Heart right ventricle (tissue), 16 donors: ENCODE results near the gene GINS1. TPM values are rescaled to one million over a fixed set of nuclear protein-coding genes. Genes with fewer than 3 reads are reported as not detected.

Experiments
- ATAC-seq, 8 donors: fragments of 200-7000 bp; cut with Tn5 transposase; one replicate each; pipeline ENCODE4 v1.9.1; 2020; ENCODE audit warnings: mild to moderate bottlenecking in 8 of 8, moderate library complexity in 8 of 8, moderate number of reproducible peaks in 1 of 8
- DNase-seq, 2 donors: peaks; one replicate each; pipeline ENCODE4 v3.0.0-alpha.2; 2020
- H3K27ac ChIP-seq, 10 donors: fragments of 200-600 bp; sonication (generic) in 2 of 10; one replicate each; pipeline versions ENCODE4 v1.5.0 to v1.8.0; 2020 to 2022; ENCODE audit warnings: mild to moderate bottlenecking in 3 of 10
- H3K27me3 ChIP-seq, 7 donors: fragments of 200-600 bp; one replicate each; pipeline ENCODE4 v1.8.0; 2021 to 2022; ENCODE audit warnings: mild to moderate bottlenecking in 2 of 7
- H3K36me3 ChIP-seq, 9 donors: fragments of 200-600 bp; sonication (generic) in 1 of 9; one replicate each; pipeline versions ENCODE4 v1.5.0 to v1.8.0; 2020 to 2022; ENCODE audit warnings: mild to moderate bottlenecking in 2 of 9
- H3K4me1 ChIP-seq, 9 donors: fragments of 200-600 bp; sonication (generic) in 1 of 9; one replicate each; pipeline versions ENCODE4 v1.5.0 to v1.8.0; 2020 to 2022; ENCODE audit warnings: mild to moderate bottlenecking in 4 of 9
- H3K4me3 ChIP-seq, 10 donors: fragments of 200-600 bp; sonication (generic) in 2 of 10; one replicate each; pipeline versions ENCODE4 v1.5.0 to v1.8.0; 2020 to 2022; ENCODE audit warnings: mild to moderate bottlenecking in 7 of 10, moderate library complexity in 2 of 10
- H3K9me3 ChIP-seq, 11 donors: fragments of 200-600 bp in 10 of 11; sonication (generic) in 2 of 11; one replicate each; pipeline versions ENCODE4 v1.5.0 to v1.8.0; 2013 to 2022; ENCODE audit warnings: mild to moderate bottlenecking in 2 of 11, control low read depth in 1 of 11, moderate library complexity in 1 of 11
- WGBS, 2 donors: extraction: QIAGEN DNeasy Blood & Tissue Kit; methylation state at CpG; one replicate each; pipeline ENCODE4 v1.1.7; 2013; ENCODE audit warnings: inconsistent platforms in 1 of 2; 5-methylcytosine and 5-hydroxymethylcytosine counted together
- intact Hi-C, 10 donors: fragments of 100-400 bp; cut with DNase I; formaldehyde crosslinking; loops; one replicate each; pipeline versions ENCODE4 v1.11.1 to v1.14.2; 2022
- polyA plus RNA-seq, 2 donors: library from polyadenylated mRNA; stranded (reverse); fragments of 200-250 nt; gene quantifications; one replicate each; pipeline ENCODE4 v1.2.3, GENCODE V29; 2013
- total RNA-seq, 10 donors: library from RNA; stranded (reverse); fragmentation: NEBNext Ultra II Directional in 3 of 10; extraction: Animal tissue kit (Norgen Biotek cat#: 25700) in 3 of 10; gene quantifications; one replicate each; pipeline versions ENCODE4 v1.2.1 to v1.2.4, GENCODE V29; 2021 to 2023
- TF ChIP-seq, protein P1 (sequence below), 9 donors: fragments of 200-600 bp; sonication (generic) in 2 of 9; IDR thresholded peaks; one replicate each; pipeline versions ENCODE4 v1.5.0 to v1.8.0; 2021 to 2022; ENCODE audit warnings: antibody characterized with exemption in 9 of 9, mild to moderate bottlenecking in 5 of 9, moderate library complexity in 1 of 9
- donor health status: Arrhythmogenic right ventricular cardiomyopathy.
- donor health status: ischemic (EF 13 %, LVEDD 7.1; RV severe dilation, severe dysfunction).
- donor health status: healthy with polysubstance abuse.
- donor health status: DM: no; HTN: yes; CAD: no.
- donor health status: DM: no; HTN: no; CAD: no.
- donor health status: ischemic (EF 25% LVEDD 6.9; RV normal size, moderate dysfunction).
- donor health status: ischemic (EF 25% LVEDD 5.7; RV mildly dilated, moderate dysfunction).
- donor health status: healthy.
- donor health status: DM: yes; HTN: yes; CAD: no.
- donor health status: Ischemic cardiomyopathy.
- donor health status: ischemic (EF 35%, LVEDD 5.7; RV mildly dilated, moderate dysfunction).
- donor health status: nonischemic (EF 11% LVEDD 7.7; RV severe dilation, severe dysfunction).
- donor health status: DM: yes; HTN: yes; CAD: no.
- donor health status: PGD.
- donor health status: ischemic (EF 29% LVEDD 5.4; RV normal size, mild dysfunction).
- donor health status: nonischemic (EF 23%, LVEDD 6.1; RV moderate dilation, normal function).

GINS1 gene
- total and polyA plus RNA-seq, 12 donors, result 0.19 to 1.6 (median 0.54) TPM

DNA sequence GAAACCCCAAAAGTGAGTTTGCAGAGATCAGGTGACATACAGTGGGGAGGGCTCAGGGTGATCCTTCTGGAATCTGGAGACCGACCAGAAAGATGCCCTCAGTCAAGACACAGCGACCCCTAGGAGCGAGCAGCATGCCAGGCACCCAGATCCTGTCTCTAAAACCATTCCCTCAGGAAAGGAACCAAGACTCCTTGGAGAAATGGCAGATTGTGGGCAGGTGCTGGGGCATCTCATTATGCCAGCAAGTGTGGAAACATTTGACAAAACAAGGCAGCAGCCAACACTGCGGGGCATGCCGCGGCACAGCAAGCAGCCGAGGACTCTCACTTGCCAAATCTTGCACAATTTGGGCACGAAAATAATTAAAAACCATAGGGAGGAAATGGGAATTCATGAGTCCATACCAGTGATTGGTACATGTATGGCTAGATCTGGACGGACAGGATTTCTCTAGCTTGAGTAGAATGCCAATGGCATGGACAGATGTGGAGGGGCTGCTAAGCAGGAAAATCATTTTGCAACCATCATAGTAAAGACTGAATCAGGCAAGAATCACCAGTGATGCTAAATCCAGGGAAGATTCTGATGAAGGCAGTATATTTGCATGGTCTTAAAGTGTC, 76.9 kb downstream of the GINS1 start:
- Histone ChIP-seq H3K27me3 (no peaks in the 10 kb centered on the region), H3K36me3 (peaks cover 0 to 25% (median 0%) of the 10 kb centered on the region in 9 donors), H3K4me1 (peaks cover 0 to 20% (median 4%) of the 10 kb centered on the region in 9 donors), H3K4me3 (no peak overlapping the region), H3K9me3 (no peaks in the 10 kb centered on the region), H3K27ac (no peak overlapping the region)
- DNase-seq (no peak), ATAC-seq (no peak)
- intact Hi-C loops, result no loop called here
- TF ChIP-seq, protein P1, sequence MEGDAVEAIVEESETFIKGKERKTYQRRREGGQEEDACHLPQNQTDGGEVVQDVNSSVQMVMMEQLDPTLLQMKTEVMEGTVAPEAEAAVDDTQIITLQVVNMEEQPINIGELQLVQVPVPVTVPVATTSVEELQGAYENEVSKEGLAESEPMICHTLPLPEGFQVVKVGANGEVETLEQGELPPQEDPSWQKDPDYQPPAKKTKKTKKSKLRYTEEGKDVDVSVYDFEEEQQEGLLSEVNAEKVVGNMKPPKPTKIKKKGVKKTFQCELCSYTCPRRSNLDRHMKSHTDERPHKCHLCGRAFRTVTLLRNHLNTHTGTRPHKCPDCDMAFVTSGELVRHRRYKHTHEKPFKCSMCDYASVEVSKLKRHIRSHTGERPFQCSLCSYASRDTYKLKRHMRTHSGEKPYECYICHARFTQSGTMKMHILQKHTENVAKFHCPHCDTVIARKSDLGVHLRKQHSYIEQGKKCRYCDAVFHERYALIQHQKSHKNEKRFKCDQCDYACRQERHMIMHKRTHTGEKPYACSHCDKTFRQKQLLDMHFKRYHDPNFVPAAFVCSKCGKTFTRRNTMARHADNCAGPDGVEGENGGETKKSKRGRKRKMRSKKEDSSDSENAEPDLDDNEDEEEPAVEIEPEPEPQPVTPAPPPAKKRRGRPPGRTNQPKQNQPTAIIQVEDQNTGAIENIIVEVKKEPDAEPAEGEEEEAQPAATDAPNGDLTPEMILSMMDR (IDR thresholded peaks at IDR 0.05), result no peak
- 90 to 93% methylated on average over 9 of the region's 9 CpGs for WGBS, 2 donors

DNA sequence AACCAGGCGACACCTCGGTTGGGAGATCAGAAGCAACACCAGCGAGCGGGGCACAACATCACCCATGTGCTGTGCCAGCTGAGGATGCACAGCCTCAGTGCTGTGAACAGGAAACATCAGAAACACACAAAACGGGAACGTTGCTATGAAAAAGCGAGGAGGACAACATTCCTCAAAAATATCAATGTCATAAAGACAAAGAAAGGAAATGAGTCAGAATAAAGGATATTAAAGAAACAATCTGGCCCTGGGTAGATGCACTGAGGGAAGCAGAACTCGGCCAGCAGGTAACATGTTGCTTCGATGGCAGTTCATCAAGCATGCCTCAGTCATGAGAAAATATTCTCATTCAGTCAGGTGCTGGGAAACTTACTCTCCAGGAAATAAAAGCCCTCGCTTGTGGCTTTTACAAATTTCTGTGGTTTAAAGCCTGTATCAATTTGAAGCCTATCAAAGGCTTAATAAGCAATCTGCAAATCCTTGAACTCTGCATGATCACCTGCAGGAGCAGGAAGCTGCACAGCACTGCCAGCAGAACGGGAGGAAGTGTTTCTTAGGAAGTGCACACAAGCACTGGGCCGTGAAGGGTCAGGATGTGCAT, 77.5 kb downstream of the GINS1 start:
- 57 to 59% methylated on average over 12 of the region's 12 CpGs for WGBS, 2 donors
- ATAC-seq (no peak), DNase-seq (no peak)
- H3K4me3 ChIP-seq, result no peak overlapping the region
- intact Hi-C loops, result no loop called here
- no peaks in the 10 kb centered on the region for H3K27me3 ChIP-seq
- peaks cover 0 to 31% (median 0%) of the 10 kb centered on the region in 9 donors for H3K36me3 ChIP-seq
- TF ChIP-seq, protein P1 (IDR thresholded peaks at IDR 0.05), result no peak
- H3K27ac ChIP-seq, result no peak overlapping the region
- H3K4me1 ChIP-seq, result peaks cover 0 to 20% (median 4%) of the 10 kb centered on the region in 9 donors
- H3K9me3 ChIP-seq, result no peaks in the 10 kb centered on the region

DNA sequence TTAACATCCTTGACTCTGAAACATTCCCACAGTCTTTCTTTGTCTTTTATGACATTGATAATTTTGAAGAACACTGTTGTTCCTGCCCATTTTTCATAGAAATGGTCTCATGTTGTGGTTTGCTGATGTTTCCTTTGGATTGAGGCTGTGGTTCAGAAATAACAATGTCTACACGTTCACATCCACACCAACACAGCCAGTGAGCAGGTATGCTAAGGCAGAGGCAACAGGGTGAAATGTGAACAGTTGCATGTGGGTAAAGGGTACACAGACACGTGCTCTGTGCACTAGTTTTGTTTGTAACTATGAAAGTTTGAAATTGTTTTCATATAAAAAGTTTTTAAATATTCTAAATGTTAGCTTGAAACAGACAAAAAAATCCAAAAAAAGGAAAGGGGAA, 78.4 kb downstream of the GINS1 start:
- Histone ChIP-seq H3K4me1 (peaks cover 0 to 20% (median 4%) of the 10 kb centered on the region in 9 donors), H3K4me3 (no peak overlapping the region), H3K27me3 (no peaks in the 10 kb centered on the region), H3K9me3 (no peaks in the 10 kb centered on the region), H3K27ac (no peak overlapping the region), H3K36me3 (peaks cover 0 to 30% (median 0%) of the 10 kb centered on the region in 9 donors)
- ATAC-seq (no peak), DNase-seq (no peak)
- 68 to 70% methylated on average over 2 of the region's 2 CpGs for WGBS, 2 donors
- TF ChIP-seq, protein P1 (IDR thresholded peaks at IDR 0.05), result no peak
- intact Hi-C loops, result no loop called here

DNA sequence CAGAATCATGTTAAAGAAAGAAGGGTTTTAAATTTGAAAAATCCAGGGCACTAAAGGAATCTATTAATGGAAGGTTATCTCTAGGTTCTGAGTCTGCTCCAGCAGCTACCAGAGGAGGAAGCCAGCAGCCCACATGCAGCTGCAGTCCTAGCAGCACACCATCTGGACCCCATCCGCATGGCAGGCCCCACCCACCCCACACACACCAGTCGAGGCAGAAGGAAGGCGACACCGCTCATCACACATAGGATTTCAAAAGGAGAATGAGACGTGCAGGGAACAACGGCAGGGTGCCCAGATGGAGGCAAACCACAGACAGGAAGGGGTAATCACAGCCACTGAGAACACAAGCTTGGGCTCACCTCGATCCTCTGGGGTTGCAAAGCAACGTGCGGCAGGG, 78.9 kb downstream of the GINS1 start:
- no peaks in the 10 kb centered on the region for H3K9me3 ChIP-seq
- TF ChIP-seq, protein P1 (IDR thresholded peaks at IDR 0.05), result no peak
- peaks cover 0 to 20% (median 4%) of the 10 kb centered on the region in 9 donors for H3K4me1 ChIP-seq
- no peak overlapping the region for H3K27ac ChIP-seq
- H3K27me3 ChIP-seq, result no peaks in the 10 kb centered on the region
- ATAC-seq, result peak in 6 of 8 donors; percentile 66 to 84 (median 75)
- peaks cover 0 to 25% (median 0%) of the 10 kb centered on the region in 9 donors for H3K36me3 ChIP-seq
- H3K4me3 ChIP-seq, result no peak overlapping the region
- intact Hi-C loops, result no loop called here
- peak in 1 of 2 donors; percentile 21 for DNase-seq
- 40 to 42% methylated on average over 9 of the region's 9 CpGs for WGBS, 2 donors
